ENCODE results near the gene SUCNR1.
"Not testable (repeated sequence)": the region's sequence is repeated elsewhere in the genome, so short reads cannot be mapped to it uniquely, and the experiment has no call there.

The SUCNR1 gene

GRCh38 chr3:151859905-151860304 lies 13.5 kb upstream of the SUCNR1 start:
- no peaks in the 10 kb centered on the region for H3K36me3 Mint-ChIP-seq
- no peak overlapping the region for H3K4me3 Mint-ChIP-seq
- H3K27ac Mint-ChIP-seq: no peak overlapping the region
- ATAC-seq (replicated peaks) (no peak), DNase-seq (no peak)
- H3K4me1 Mint-ChIP-seq: no peaks in the 10 kb centered on the region
- no peaks in the 10 kb centered on the region for H3K9me3 Mint-ChIP-seq
- no peaks in the 10 kb centered on the region for H3K27me3 Mint-ChIP-seq

GRCh38 chr3:151863611-151864010 lies 9.8 kb upstream of the SUCNR1 start:
- H3K27ac Mint-ChIP-seq: no peak overlapping the region
- ATAC-seq (replicated peaks): no peak
- no peaks in the 10 kb centered on the region for H3K27me3 Mint-ChIP-seq
- no peak for DNase-seq
- H3K9me3 Mint-ChIP-seq: peaks cover 0 to 6% of the 10 kb centered on the region in 2 donors
- H3K4me1 Mint-ChIP-seq: peaks cover 2 to 16% of the 10 kb centered on the region in 2 donors
- H3K4me3 Mint-ChIP-seq: no peak overlapping the region
- peaks cover 0 to 1% of the 10 kb centered on the region in 2 donors for H3K36me3 Mint-ChIP-seq

DNA sequence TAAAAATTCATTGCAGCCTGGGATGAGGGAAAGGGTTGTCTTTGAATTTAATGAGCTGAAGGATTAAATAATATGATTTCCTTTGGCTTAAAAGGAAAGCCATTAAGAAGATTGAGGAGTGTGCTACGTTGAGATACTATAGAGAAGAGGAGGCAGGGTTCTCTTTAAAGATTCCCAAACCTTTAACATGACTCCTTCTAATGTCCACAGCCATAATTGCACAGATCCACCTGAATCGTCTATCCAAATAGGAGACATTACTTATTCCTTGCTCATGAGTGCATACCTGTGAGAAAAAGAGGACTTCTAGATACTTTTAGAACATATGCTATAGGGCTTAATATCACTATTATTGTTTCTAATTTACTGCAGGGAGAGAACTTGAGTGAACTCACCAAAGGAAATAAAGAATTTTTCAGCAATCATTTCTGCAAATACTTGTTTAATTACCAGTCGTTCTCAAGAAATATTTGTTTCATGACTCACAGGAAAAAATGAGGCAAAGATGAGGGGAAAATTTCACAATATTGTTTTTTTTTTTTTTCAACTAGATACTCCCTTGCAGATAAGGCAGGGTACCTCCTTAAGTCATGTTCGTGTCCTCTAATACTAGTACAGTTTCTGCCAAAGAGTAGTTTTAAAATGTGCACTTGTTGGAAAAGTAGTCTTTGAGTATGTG lies 8.9 kb upstream of the SUCNR1 start:
- Mint-ChIP-seq H3K27me3 (no peaks in the 10 kb centered on the region), H3K27ac (no peak overlapping the region), H3K36me3 (peaks cover 0 to 1% of the 10 kb centered on the region in 2 donors), H3K4me3 (no peak overlapping the region), H3K9me3 (peaks cover 0 to 6% of the 10 kb centered on the region in 2 donors), H3K4me1 (peaks cover 2 to 20% of the 10 kb centered on the region in 2 donors)
- DNase-seq (no peak), ATAC-seq (replicated peaks) (no peak)

DNA sequence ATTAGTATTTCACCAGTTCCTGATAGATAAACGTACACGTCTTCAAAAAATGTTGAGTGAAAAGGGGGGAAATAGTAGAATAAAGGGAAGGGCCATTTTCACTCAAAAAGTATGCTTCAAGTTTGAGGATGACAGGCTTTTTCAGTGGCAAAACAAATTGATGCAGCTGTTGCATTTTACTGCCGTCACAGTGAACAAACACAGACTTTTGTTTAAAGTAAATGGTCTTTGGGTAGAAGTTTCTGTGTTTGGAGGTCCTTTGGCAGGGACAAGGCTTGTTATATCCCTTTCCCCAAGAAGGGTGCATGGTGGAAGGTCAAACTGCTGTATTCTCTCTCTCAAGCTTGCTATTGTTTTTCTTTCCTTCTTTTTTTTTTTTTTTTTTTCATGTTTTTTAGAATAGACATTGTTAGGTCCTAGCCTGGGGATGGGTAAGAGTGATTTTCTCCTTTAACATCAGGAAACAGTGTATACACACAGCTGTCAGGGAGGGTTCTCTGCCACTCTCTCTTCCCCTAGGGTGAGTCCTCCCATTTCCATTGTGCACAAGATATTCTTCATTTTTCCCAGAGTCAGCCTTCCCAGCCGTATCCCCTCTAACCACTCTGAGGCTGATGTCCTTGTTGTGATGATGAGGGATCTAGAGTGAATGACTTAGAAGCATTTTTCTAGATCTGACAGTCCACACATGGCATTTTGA lies 6.6 kb upstream of the SUCNR1 start:
- no peak overlapping the region for H3K27ac Mint-ChIP-seq
- no peak overlapping the region for H3K4me3 Mint-ChIP-seq
- H3K27me3 Mint-ChIP-seq: no peaks in the 10 kb centered on the region
- H3K4me1 Mint-ChIP-seq: peaks cover 9 to 30% of the 10 kb centered on the region in 2 donors
- no peak for ATAC-seq (replicated peaks)
- DNase-seq: no peak
- H3K36me3 Mint-ChIP-seq: peaks cover 0 to 1% of the 10 kb centered on the region in 2 donors
- H3K9me3 Mint-ChIP-seq: peaks cover 0 to 6% of the 10 kb centered on the region in 2 donors

DNA sequence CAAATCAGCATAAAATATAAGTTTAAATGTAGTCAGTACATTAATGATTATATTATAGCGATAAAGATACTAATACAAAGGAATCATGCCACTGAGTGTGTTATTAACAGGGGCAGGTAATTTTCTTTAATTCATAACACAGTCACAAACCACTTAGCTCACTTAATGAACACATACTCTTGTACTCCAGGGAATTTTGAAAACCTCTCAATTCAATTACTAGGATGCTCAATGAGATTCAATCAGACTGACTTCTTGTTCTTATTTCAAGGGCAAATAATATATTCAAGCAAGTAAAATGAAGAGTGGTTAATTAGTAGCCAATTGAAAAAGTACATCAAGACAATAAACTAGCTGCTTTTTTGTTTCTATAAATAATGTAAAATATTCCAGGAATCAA lies 5.8 kb upstream of the SUCNR1 start:
- no peak for ATAC-seq (replicated peaks)
- H3K4me1 Mint-ChIP-seq: peaks cover 9 to 36% of the 10 kb centered on the region in 2 donors
- no peak overlapping the region for H3K4me3 Mint-ChIP-seq
- H3K9me3 Mint-ChIP-seq: peaks cover 0 to 6% of the 10 kb centered on the region in 2 donors
- H3K36me3 Mint-ChIP-seq: peaks cover 0 to 1% of the 10 kb centered on the region in 2 donors
- H3K27ac Mint-ChIP-seq: no peak overlapping the region
- H3K27me3 Mint-ChIP-seq: no peaks in the 10 kb centered on the region
- no peak for DNase-seq

DNA sequence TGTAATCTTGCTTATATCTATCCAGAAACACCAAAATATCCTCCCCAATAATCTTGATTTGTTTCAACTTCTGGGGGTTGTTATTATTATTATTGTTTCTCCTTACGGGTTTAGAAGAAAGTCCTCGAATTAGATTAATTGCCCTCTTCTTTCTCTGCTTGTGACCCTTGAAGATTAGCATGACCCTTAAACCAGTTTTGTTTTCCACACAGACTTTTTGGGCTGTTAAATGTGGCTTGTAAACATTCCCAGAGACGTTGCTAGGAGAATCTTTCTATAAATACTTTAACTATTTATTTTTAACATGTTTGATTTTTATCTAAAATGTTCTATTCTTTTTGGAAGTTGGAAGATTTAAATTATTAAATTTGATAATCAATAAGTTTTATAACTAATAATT lies 4.3 kb upstream of the SUCNR1 start:
- H3K27me3 Mint-ChIP-seq: no peaks in the 10 kb centered on the region
- peaks cover 9 to 36% of the 10 kb centered on the region in 2 donors for H3K4me1 Mint-ChIP-seq
- H3K27ac Mint-ChIP-seq: no peak overlapping the region
- no peak for DNase-seq
- no peak for ATAC-seq (replicated peaks)
- H3K4me3 Mint-ChIP-seq: no peak overlapping the region
- peaks cover 0 to 1% of the 10 kb centered on the region in 2 donors for H3K36me3 Mint-ChIP-seq
- H3K9me3 Mint-ChIP-seq: peaks cover 0 to 6% of the 10 kb centered on the region in 2 donors

GRCh38 chr3:151871639-151872468 lies 1.6 kb upstream of the SUCNR1 start:
- peak; percentile 97 to 98 for ATAC-seq (replicated peaks)
- H3K4me1 Mint-ChIP-seq: peaks cover 12 to 35% of the 10 kb centered on the region in 2 donors
- H3K9me3 Mint-ChIP-seq: peaks cover 0 to 1% of the 10 kb centered on the region in 2 donors
- H3K4me3 Mint-ChIP-seq: peak overlapping the region; percentile 39 to 58
- peak overlapping the region; percentile 4 for H3K27ac Mint-ChIP-seq
- no peaks in the 10 kb centered on the region for H3K27me3 Mint-ChIP-seq
- peak; percentile 66 for DNase-seq
- peaks cover 0 to 3% of the 10 kb centered on the region in 2 donors for H3K36me3 Mint-ChIP-seq

DNA sequence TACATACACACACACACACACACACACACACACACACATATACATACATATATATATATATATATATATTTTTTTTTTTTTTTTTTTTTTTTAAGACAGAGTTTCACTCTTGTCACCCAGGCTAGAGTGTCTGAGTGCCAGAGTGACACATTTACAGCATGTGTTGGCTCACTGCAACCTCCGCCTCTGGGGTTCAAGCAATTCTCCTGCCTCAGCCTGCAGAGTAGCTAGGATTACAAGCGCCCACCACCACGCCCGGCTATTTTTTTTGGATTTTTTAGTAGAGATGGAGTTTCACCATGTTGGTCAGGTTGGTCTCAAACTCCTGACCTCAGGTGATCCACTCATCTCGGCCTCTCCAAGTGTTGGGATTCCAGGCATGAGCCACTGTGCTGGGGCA lies 636 bp downstream of the SUCNR1 start:
- not testable (repeated sequence) for ATAC-seq (replicated peaks); H3K36me3 Mint-ChIP-seq; H3K9me3 Mint-ChIP-seq; DNase-seq; H3K27me3 Mint-ChIP-seq; H3K27ac Mint-ChIP-seq
- peaks cover 12 to 24% of the 10 kb centered on the region in 2 donors for H3K4me1 Mint-ChIP-seq
- peak overlapping the region in 1 of 2 donors; percentile 19 for H3K4me3 Mint-ChIP-seq

GRCh38 chr3:151875759-151876158 lies 2.3 kb downstream of the SUCNR1 start:
- ATAC-seq (replicated peaks): peak in 1 of 2 donors; percentile 12
- no peak for DNase-seq
- H3K9me3 Mint-ChIP-seq: no peaks in the 10 kb centered on the region
- H3K4me3 Mint-ChIP-seq: peak overlapping the region; percentile 78 to 82
- peaks cover 20 to 36% of the 10 kb centered on the region in 2 donors for H3K4me1 Mint-ChIP-seq
- H3K27me3 Mint-ChIP-seq: no peaks in the 10 kb centered on the region
- peaks cover 3 to 6% of the 10 kb centered on the region in 2 donors for H3K36me3 Mint-ChIP-seq
- peak overlapping the region; percentile 65 for H3K27ac Mint-ChIP-seq

DNA sequence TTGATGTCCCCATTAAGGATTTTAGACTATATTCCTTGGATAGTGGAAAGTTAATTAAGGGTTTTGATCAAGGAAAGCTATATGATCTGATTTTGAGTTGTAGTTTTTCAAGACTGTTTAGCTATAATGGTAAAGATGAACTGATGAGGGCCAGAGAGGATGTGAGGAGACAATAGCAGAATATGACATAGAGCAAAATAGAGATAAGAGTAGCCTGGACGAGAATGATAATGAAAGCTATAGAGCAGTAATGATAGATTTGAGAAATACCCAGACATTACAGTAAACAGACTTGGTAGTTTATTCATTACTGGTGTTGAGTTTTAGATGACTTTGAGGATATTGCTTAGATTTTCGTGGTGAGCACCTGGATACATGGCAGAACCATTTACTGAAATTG lies 3.8 kb downstream of the SUCNR1 start:
- ATAC-seq (replicated peaks) (no peak), DNase-seq (no peak)
- Mint-ChIP-seq H3K27ac (no peak overlapping the region), H3K36me3 (peaks cover 8 to 11% of the 10 kb centered on the region in 2 donors), H3K9me3 (peaks cover 0 to 1% of the 10 kb centered on the region in 2 donors), H3K27me3 (no peaks in the 10 kb centered on the region), H3K4me1 (peaks cover 17 to 28% of the 10 kb centered on the region in 2 donors), H3K4me3 (no peak overlapping the region)

DNA sequence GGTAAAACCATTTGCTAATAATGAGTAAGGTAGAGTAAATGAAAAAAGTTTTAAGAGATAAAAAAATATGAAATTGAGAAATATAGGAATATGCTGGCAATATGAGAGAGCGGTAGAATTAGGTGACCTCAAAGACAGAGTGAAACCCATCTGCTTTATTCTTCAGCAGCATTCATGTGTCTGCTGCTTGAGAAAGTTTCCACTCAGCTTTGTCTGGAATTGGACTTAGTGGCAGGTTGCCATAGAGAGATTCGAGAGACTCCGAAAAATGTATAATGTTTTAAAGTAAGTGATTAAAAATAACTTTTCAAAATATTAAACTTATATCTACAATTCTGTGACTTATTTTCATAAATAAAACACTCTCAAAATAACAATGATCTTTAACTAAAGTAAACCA lies 5.0 kb downstream of the SUCNR1 start:
- no peak overlapping the region for H3K27ac Mint-ChIP-seq
- ATAC-seq (replicated peaks) (no peak), DNase-seq (no peak)
- peaks cover 17 to 26% of the 10 kb centered on the region in 2 donors for H3K4me1 Mint-ChIP-seq
- H3K4me3 Mint-ChIP-seq: no peak overlapping the region
- H3K36me3 Mint-ChIP-seq: peaks cover 8 to 11% of the 10 kb centered on the region in 2 donors
- H3K9me3 Mint-ChIP-seq: peaks cover 0 to 1% of the 10 kb centered on the region in 2 donors
- no peaks in the 10 kb centered on the region for H3K27me3 Mint-ChIP-seq

DNA sequence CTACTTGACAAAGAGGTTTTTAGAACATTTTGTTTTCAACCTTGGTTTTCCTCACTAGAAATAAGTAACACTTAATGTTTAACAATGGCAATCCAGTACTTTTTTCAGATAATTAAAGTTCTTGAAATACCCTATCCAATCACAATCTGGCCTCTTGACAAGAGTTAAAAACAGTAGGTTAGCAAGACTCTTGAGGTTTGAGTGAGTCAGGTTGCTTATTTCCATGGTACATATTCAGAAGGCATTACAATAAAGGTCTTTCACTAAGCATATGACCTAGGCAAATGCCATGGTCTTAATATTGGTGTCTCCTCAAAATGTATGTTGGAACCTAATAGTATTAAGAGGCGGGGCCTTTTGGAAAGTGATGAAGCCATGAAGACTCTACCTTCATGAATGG lies 5.6 kb downstream of the SUCNR1 start:
- H3K27me3 Mint-ChIP-seq: no peaks in the 10 kb centered on the region
- ATAC-seq (replicated peaks) (peak; percentile 61 to 71), DNase-seq (no peak)
- H3K4me1 Mint-ChIP-seq: peaks cover 17 to 26% of the 10 kb centered on the region in 2 donors
- peak overlapping the region; percentile 26 for H3K27ac Mint-ChIP-seq
- H3K4me3 Mint-ChIP-seq: no peak overlapping the region
- peaks cover 8 to 11% of the 10 kb centered on the region in 2 donors for H3K36me3 Mint-ChIP-seq
- peaks cover 0 to 1% of the 10 kb centered on the region in 2 donors for H3K9me3 Mint-ChIP-seq

DNA sequence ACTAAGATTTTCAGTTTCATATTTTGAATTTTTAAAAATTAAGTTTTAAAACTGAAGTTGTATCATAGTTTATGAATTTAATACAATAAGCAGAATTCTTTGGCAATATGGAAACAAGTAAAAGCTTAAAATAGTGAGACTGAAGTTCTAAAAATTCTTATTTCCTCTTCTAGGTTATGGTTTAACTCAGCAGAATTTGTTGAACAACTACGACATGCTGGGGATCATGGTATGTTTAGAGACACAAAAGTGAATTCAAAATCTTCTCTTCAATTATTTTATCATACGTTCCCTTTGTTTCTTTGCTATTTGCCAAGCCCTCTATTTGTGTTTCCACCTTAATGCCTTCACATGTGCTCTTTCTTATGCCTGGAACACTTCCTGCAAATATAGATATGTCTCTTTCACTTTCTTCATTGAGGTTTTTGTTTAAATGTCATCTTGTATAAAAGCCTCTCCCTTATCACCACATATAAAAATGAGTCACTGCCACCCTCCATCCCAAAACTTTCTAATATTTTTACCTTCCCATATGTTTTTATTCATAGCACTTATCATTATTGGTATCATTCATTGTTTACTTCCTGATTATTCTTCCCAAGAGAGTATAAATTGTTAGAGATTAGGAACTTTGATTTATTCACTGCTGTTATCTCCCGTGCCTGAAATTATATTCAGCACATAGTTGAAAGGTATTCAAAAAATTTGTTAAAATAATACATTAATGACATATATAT lies 6.4 kb downstream of the SUCNR1 start:
- peak; percentile 75 to 76 for ATAC-seq (replicated peaks)
- H3K27ac Mint-ChIP-seq: peak overlapping the region; percentile 92

DNA sequence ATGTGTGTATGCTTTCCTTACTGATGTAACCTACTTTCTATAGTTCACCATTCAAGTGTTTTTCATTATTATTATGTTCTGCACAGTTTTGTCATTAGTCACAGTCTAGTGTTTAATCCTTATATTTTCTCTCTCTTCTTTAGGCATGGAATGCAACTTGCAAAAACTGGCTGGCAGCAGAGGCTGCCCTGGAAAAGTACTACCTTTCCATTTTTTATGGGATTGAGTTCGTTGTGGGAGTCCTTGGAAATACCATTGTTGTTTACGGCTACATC lies 6.9 kb downstream of the SUCNR1 start:
- Mint-ChIP-seq H3K9me3 (peaks cover 0 to 1% of the 10 kb centered on the region in 2 donors), H3K4me1 (peaks cover 17 to 26% of the 10 kb centered on the region in 2 donors), H3K36me3 (peaks cover 8 to 11% of the 10 kb centered on the region in 2 donors), H3K27me3 (no peaks in the 10 kb centered on the region), H3K4me3 (peak overlapping the region; percentile 10 to 53), H3K27ac (no peak overlapping the region)
- ATAC-seq (replicated peaks) (peak in 1 of 2 donors; percentile 38), DNase-seq (no peak)

More for the DNA sequence above, 6.4 kb downstream of the SUCNR1 start:
- Mint-ChIP-seq H3K9me3 (peaks cover 0 to 1% of the 10 kb centered on the region in 2 donors), H3K27me3 (no peaks in the 10 kb centered on the region), H3K4me1 (peaks cover 17 to 26% of the 10 kb centered on the region in 2 donors), H3K4me3 (peak overlapping the region; percentile 76 to 77), H3K36me3 (peaks cover 8 to 11% of the 10 kb centered on the region in 2 donors)
- DNase-seq: no peak

Measured in stimulated activated naive B cell treated with anti-CD40 and anti-IgM and Interleukin-4, amounts not matched to agents 10 μg/mL and 1 μg/mL and 100 μg/mL, for 72 hours (primary cell).